ENCODE results near the gene DYNLRB1.

DNA sequence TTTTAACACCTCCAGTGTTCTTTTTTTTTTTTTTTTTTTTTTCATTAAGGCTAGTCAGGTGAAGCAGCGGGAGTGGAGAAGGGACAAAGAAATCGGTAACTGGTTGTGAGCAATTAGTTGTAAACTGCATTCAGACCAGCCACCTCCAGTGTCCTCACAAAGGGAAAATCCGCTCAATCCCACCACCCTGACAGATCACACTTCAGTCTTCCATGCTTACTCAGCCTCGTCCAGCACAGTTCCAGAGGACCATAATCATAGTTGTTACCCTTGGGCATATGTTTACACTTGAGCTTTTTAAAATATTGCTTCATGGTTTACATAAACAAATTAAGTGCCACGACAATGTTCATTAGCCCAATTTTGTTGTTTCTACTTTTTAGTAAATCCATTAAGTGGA lies 10.2 kb downstream of the DYNLRB1 start:
- TF ChIP-seq, protein P1, sequence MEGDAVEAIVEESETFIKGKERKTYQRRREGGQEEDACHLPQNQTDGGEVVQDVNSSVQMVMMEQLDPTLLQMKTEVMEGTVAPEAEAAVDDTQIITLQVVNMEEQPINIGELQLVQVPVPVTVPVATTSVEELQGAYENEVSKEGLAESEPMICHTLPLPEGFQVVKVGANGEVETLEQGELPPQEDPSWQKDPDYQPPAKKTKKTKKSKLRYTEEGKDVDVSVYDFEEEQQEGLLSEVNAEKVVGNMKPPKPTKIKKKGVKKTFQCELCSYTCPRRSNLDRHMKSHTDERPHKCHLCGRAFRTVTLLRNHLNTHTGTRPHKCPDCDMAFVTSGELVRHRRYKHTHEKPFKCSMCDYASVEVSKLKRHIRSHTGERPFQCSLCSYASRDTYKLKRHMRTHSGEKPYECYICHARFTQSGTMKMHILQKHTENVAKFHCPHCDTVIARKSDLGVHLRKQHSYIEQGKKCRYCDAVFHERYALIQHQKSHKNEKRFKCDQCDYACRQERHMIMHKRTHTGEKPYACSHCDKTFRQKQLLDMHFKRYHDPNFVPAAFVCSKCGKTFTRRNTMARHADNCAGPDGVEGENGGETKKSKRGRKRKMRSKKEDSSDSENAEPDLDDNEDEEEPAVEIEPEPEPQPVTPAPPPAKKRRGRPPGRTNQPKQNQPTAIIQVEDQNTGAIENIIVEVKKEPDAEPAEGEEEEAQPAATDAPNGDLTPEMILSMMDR (conservative IDR thresholded peaks at IDR 0.05 in 1 of 2, IDR thresholded peaks at IDR 0.05 in 1 of 2; ENCODE audit: extremely low read depth in 1 of 2, insufficient read depth in 1 of 2, low read depth in 1 of 2, low read length in 2 of 2): no peak
- no peak for TF ChIP-seq EZH2 (IDR thresholded peaks at IDR 0.05; ENCODE audit: borderline replicate concordance, low read length)

All from mammary epithelial cell (primary cell).